ENCODE data around the gene PAM.

DNA sequence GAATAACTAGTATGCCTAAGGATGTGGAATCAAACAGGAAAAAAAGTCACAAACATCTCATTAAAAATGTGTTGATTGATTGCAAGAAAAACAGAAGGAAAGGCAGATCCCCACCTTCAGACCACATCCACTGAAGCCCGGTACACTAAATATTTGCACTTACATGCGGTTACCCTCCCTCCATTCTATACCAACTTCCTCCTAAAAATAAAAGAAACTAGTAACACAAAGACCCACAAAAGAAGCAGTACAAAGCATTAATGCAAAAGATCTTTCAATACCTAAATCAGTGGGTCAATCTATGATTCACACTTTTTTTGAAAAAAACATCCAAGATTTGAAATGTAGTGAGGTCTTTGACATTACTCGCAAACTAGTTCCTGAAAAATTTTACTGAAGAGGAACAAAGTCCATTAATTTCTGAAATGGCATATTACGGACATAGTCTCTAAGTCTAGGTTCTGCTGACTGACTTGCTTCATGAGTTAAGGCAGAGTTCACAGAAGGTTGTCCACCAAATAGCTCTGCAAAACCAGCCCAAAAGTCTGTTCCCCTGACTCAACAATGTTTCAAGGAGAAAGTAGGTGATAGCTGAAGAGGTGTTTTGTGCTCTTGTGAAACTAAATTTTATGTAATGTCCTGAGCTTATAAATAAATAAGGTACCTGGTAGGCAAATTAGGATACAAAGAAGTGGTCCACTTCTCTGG is 100.7 kb downstream of the PAM start:
- no peak for TF ChIP-seq POLR2A (IDR thresholded peaks at IDR 0.05)
- TF ChIP-seq, protein P1, sequence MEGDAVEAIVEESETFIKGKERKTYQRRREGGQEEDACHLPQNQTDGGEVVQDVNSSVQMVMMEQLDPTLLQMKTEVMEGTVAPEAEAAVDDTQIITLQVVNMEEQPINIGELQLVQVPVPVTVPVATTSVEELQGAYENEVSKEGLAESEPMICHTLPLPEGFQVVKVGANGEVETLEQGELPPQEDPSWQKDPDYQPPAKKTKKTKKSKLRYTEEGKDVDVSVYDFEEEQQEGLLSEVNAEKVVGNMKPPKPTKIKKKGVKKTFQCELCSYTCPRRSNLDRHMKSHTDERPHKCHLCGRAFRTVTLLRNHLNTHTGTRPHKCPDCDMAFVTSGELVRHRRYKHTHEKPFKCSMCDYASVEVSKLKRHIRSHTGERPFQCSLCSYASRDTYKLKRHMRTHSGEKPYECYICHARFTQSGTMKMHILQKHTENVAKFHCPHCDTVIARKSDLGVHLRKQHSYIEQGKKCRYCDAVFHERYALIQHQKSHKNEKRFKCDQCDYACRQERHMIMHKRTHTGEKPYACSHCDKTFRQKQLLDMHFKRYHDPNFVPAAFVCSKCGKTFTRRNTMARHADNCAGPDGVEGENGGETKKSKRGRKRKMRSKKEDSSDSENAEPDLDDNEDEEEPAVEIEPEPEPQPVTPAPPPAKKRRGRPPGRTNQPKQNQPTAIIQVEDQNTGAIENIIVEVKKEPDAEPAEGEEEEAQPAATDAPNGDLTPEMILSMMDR (IDR thresholded peaks at IDR 0.05), result no peak
